NCI-H128 (cell line): ENCODE results near the gene TWF2.

Experiments
- DNase-seq: peaks from one replicate; lab custom pipeline; 2025; ENCODE audit not compliant: unreplicated experiment; lab: John Stamatoyannopoulos, UW

Gene TWF2

DNA sequence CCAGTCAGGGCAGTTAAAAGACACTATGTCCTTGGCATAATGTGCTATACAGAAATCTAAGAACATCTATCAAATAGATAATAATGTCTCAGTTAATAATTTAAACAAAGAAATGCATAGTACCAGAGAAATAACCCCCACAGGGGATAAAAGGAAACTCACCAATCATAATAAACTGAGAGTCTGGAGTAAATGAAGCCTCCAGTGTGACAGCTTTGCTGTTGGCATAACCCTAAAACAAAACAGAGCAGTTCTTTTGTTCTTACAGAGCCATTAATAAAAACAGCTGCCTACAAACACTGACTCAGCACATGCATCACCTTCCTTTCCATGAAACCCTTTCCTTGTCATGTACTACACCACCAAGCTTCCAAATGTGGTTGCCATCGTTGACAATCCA lies 20.1 kb upstream of the TWF2 start:
- DNase-seq: no peak

DNA sequence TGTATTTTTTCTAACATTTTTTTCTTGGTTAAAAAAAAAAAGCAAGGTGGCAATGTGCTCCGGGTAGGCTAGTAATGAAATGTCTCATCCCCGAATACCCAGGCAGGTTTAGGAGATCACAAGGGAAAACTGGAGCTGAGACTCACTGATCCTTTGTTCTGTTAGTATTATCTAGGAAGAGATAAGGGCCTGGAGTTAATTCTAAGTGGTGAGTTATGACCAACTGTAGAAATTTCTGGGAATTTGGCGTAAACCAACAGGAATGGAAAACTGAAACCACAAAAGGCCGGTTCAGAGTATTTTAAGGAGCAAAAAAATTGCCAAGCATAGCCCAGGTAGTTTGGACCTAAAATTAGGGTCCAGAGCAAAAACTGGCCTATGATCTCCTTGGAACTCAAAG lies 19.0 kb upstream of the TWF2 start:
- DNase-seq: no peak

DNA sequence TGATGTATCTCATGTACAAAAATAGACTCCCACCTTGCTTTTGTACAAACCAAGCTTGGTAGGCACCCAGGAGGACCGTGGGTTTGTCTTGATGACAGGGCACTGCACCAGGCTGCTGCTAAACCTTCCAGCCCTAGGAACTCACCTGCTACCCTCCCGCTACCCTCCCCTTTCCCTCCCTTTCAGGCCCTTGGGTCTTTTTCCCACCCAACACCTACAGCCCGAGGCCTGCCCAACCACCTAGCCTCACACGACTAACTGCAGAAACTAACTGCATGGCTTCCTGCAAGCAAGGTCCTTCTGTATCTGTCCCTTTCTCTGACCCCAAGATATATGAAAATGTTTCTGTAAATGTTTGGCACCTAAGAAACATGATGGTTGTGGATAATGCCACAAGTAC lies 17.7 kb upstream of the TWF2 start:
- DNase-seq: no peak

DNA sequence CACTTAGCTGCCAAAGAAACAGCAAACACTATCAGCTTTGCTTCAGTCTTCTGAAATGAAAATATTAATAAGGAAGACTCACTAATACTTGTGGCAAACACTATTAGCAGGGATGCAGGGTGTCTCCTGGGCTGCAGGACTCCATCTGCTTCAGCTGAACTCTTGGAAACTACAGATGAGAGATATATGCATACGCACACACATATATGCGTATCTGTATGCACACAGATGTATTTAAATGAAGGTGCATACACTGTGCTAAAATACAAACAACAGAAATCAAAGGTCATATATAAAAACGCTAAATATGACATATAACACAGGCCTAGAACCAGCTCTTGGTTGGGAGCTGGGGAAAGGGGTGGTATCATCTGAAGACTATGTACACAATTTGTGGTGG lies 17.2 kb upstream of the TWF2 start:
- DNase-seq: no peak

DNA sequence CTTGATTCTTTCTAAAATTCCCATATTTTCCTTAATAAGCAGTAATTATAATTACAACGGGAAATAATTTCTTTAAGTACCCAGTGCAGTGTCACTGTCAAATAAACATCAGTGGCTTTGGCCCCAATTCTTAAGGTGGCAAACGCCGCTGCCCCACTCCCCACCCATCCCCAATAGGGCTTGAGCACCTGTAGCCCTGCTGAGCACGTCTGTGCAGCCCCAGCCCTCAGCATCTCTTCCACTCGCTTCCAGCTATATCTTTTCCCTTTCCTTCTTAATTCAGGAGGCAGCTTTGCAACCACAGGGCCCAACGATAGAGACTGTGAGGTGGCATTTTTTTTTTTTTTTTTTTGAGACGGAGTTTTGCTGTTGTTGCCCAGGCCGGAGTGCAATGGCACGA lies 15.7 kb upstream of the TWF2 start:
- DNase-seq: no peak

DNA sequence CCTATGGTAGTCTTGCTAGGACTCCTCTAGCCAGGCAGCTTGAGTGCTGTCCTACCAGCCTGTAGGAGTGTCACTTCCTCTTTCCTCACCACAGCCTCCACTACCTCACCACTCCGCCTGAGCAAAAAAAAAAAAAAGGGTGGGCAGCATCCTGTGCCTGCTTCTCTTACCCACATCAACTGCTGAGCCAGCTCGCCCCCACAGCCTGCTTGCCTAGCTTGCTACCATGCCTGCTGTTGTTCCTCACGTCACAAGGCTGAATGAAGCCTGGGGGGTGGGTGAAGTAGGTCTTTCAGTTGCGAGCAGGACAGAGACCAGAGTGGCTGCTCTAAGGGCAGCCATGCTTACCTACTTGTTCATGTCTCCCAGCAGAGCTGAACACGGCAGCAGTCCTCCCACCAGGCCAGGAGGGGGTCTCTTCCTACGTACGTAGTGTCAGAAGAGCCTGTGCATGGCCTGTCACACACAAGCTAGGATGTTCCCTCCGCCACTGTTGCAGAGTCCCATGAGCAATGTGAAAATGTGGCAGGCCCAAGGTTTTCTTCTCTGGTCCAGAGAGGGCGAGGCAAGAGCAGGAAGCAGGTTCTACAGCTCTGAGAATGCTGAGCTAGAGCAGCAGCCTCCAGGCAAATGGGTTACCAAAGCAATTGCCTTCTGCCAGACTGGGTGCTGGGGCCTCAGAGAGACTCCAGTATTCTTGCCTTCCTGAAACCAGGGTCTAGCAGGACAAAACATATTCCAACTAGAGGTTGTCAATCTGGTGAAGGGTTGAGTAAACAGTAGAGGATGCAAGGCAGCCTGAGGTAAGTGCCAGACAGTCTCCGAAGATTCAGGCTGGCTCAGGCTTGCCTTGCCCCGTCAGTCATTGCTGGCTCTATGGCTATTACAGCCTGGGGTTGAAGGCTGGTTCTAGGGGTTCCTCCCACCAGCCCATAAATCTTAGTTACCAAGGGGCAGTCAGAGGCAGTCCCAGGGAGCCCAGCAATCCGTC lies 14.7 kb upstream of the TWF2 start:
- DNase-seq: no peak

DNA sequence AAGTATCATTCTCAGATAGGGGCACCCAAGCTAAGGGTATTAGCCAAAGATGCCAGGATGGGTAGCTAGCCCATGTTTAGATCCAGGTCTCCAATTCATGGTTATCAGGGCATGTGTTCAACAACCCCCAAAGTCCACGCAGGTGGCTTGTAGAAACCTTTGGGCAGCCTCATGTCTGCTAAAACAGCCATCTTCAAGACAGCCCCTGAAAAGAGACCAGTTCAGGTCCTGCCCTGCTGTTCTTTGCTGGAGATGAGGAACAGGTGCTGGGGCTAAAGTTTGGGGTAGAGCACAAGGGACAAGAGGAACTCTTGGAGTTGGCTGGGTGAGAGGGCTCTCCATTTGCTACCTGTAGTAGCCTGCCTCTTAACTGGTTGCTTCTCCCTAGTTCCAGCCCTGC lies 11.2 kb upstream of the TWF2 start:
- DNase-seq: no peak

DNA sequence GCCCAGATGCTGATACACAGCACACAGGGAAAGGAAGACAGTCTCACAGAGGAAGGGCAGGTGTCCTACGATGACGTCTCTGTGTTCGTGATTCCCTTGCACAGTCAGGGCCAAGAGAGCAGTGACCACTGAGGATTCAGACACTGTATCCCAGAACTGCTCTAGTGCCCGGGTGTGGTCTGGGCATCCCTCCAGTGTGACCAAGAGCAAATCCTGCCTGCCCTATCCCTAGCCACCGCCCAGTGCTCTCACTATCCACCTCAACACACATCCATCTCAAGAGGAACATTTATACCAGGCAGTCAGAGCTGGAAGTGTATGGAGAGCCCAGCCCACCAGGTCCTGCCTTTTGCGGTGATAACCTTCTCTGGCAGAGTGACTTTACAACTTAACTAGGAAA lies 10.7 kb upstream of the TWF2 start:
- no peak for DNase-seq

DNA sequence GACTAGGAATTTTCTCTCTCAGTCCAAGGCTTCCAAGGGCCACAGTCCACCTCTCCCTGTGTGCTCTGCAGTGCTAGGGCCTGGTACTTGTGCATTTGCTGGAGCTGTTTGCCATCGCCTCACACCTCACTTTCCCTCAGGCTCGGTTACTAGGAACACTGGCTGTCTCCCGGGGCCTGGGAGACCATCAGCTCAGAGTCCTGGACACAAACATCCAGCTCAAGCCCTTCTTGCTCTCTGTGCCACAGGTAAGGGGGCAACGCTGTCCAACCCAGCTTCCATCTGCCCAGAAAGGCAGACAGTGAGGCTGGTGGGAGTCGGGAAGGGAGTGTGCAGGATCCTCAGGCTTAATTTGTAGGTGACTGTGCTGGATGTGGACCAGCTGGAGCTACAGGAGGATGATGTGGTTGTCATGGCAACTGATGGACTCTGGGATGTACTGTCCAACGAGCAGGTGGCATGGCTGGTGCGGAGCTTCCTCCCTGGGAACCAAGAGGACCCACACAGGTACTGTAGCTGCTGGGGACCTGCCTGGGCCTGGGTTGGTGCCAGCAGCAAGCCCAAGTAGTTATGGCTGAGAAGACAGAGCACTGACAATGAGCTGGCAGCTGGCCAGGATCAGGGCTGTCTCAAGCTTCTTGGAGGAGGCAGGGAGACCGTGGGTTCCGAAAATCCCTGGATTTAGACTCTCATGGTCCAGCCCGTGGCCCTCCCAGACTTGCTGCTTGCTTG lies 10.0 kb upstream of the TWF2 start:
- no peak for DNase-seq

DNA sequence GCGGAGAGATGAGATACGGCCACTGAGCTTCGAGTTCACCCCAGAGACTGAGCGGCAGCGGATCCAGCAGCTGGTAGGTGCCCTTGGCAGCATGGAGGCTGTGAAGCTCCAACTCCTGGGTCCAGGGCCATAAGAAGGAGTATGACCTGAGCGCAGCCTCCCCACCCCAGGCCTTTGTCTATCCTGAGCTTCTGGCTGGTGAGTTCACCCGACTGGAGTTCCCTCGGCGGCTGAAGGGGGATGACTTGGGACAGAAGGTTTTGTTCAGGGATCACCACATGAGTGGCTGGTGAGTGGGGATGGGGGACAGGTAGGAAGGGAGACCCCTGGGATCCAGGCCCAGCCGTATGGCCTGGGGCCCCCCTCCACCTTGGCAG lies 9.2 kb upstream of the TWF2 start:
- no peak for DNase-seq

DNA sequence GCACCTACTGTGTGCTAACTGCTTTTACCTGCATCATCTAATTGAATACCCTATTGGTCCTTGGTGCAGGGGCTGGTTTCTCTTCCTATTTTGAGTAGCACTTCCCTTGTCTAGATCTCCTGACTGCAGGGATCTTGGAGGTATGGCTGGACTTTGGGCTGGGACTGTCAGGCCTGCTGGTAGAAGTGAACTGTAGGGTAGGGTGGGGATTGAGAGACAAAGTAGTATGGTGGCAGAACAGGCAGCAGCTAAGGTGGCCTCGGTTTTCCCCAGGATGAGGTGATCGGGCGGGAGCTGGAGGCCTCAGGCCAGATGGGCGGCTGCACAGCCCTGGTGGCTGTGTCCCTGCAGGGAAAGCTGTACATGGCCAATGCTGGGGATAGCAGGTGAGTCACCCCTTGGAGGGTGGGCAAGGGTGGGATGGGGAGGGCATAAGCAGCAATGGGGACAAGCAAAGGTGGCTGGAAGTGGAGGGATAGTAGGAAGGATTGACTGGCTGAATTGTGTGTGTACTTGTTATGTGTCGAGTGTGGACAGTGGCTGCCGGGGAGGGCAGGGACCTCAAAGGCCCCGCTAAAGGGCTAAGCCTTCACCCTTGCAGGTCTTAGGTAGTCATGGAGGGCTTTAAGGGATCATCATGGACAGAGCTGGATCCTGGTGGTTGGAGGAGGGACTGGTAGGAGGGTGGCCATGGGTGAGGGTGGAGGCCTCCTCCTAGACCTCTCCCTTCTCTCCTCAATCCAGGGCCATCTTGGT lies 8.6 kb upstream of the TWF2 start:
- DNase-seq: no peak

DNA sequence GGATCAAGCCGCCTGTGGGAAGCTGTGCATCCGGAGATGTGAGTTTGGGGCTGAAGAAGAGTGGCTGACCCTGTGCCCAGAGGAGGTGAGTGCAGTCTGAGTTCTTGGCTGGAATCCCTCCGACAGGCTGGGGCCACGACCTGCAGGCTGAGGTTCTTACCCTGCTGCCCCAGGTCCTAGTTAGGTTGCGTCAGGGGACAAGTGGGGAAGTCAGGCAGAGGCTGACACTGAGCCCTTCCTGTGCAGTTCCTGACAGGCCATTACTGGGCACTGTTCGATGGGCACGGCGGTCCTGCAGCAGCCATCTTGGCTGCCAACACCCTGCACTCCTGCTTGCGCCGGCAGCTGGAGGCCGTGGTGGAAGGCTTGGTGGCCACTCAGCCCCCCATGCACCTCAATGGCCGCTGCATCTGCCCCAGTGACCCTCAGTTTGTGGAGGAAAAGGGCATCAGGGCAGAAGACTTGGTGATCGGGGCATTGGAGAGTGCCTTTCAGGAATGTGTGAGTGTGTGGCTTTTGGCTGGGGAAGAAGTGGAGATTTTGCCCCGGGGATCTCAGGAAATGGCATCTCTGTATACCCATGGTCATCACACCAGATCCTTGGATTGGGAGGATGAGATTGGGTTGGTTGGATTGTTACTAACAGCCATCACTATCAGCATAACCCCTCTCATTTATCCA lies 7.9 kb upstream of the TWF2 start:
- no peak for DNase-seq

DNA sequence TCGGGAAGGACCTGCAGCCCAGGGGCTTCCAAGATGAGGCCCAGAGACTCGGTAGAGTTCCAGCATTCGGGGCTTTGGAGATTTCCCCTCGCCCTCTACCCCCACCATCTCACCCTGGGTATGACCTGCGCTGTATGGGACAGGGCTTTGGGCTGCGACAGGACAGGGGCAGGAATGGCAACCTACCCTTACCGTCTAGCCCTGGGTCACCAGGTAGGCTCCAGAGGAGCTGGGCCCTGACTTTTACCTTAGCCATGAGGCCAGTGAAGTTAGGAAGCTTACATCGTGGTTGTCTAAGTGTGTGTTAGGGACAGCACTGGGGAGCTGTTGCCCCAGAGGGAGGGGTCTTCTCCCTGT lies 7.3 kb upstream of the TWF2 start:
- DNase-seq: no peak

DNA sequence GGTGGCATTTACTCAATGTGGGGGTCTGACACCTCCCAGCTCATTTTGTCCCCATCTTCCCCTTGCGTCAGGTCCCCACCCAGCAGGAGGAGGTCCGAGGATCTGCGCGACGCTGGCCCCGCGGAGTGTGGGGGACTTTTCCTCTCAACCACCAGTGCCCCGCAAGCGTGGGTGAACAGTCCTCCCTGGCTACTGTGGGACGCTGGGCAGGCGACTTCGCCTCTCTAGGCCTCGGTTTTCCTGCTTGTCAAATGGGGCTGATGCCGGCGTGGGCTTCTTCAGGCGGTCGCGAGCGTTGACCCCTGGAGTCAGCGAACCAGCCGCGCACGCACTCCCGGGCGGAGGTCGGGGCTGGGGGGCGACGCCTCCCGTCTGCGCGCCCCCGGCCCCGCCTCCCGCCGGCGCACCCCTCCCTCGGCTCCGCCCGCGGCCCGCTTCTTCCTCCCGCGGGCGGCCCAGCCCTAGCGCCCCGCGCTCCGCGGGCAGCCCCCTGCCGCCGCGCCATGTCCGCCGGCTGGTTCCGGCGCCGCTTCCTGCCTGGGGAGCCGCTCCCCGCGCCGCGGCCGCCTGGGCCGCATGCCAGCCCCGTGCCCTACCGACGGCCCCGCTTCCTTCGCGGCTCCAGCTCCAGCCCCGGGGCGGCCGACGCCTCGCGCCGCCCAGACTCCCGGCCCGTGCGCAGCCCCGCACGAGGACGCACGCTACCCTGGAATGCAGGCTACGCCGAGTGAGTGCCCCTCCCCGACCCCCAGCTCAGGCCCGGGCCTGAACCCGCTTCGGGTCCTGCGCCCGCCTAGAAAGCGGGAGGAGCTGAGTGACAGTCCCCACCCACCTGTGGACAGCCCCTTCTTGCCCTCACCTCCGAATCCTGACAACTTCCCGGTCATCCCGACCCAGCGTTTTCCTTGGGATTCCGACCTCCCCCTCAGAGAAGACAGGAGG lies 6.6 kb upstream of the TWF2 start, which contains the start of gene PPM1M:
PPM1M (plus strand) TSS at position 438 of the 942 bp plus-strand sequence; CDS start at position 504, 66 bp downstream.
- DNase-seq: no peak

DNA sequence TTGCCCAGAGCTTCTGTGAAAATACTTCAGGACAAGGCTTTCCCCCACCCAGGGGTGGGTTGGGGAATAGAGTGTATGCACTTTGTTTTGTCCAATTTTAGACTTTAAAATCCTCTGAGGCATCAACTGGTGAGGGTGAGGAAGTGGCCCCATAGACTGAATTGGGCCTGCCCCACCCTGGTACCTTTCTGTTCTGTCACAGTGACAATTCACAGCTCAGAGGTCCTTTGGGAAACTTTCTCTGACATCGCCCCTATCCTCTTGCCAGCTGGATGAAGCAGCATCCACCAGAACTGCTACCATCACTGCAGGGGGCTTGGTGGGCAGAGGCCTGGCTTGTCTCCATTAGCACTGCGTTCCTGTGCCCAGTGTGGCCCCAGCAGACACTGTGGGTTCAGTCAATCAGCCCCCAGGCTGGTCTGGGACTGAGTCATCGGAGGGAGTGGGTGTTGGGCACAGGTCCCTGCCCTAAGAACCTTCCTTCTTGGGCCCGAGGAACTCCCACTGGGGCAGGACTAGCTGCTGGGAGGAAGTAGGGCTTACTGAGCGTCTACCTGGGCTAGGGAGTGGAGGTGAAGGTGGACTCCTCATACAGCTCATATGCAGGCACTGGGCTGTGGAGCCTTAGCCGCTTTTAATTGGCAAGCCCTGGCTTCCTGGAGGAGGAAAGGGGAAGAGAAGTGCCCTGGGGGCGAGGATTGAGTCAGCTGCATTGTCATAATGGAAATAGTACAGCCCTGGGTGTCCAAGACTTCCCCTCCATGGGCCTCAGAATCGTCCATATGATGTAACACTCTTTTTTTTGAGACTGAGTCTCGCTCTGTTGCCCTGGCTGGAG lies 5.1 kb upstream of the TWF2 start:
- no peak for DNase-seq

DNA sequence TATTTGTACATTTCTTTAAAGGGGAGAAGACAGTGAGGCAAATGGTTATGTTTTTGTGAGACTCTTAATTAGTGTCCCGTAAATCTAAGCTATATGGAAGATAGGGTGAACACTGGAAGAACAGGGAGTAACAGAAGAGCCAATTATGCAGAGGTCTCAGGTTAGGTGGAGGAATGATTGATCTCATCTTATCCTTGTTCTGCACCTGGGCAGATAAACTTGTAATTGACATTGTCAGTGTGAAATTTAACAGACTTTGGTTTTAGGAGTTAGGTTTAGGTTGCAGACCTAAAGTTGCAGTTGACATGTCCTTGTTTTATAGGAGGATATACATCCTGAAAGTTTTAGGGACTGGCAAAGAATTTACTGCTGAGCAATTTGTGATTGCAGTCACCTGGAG lies 3.1 kb upstream of the TWF2 start:
- no peak for DNase-seq

DNA sequence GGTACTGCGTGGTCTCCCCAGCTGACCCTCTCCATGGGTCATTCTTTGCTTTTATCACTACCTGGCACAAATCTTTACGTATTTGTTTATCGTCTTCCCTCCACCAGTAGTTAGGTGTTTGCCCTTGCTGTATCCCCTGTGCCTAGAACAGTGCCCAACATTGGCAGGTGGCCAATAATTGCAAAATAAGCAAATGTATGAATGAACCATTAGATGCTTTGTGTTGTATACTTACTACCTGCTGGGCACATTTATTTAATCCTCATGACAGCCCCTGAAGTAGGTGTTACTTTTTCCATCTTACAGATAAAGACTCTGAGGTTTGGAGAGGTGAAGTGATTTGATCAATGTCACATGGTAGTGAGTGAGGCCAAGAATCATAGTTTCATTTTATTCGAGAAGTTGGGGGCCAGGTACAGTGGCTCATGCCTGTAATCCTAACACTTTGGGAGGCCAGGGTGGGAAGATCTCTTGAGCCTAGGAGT lies 2.0 kb upstream of the TWF2 start:
- no peak for DNase-seq

DNA sequence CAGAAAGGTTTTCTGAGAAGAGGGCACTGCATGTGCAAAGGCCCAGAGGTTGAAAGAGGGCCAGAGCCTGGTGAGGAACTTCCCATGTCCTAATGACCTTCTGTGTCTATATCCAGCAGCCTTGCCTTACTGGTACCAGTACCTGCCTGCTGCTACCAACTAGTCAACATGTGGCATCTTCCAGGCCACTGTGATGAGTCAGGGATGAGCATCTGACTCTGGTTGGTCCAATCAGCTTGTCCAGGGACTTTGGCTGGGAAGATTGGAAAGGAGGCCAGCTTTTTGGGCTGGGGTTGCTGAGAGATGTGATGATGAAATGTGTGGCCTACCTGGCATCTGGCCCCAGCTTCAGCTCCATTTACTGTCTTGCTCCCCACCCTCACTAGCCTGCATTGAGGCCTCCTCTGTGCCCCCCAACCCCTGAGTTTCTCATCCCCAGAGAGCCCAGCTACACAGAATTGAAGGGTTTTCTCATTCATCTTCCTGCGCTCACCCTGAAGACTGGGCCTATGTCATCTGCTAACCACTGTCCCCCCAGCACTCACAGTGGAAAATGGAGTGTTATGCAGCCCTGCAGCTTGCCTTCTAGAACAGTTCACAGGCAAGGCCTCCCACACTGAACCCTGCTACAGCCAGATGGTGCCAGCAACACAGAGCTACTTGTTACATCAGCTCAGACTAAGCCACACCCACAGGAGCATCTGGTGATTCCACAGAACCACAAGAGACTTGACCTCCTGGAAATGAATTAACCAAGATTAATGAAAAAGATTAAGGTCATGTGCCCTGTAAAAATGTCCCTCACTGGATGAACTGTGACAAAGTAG lies 1.3 kb upstream of the TWF2 start:
- DNase-seq: no peak
